ENCODE results near the gene EPS8L3. TPM values are rescaled to one million over a fixed set of nuclear protein-coding genes. Genes with fewer than 3 reads are reported as not detected.

The EPS8L3 gene
- polyA plus RNA-seq, 4 donors: 167 to 736 (median 401) TPM

GRCh38 chr1:109786112-109786480 is 22.4 kb upstream of the EPS8L3 start:
- 66 to 71% (median 70%) methylated on average over 5 of the region's 5 CpGs for WGBS, 3 donors
- Histone ChIP-seq H3K9me3 (ENCODE audit: control insufficient read depth in 2 of 2, insufficient read depth in 1 of 2, low read depth in 1 of 2, low read length in 1 of 2) (peaks cover 0 to 1% of the 10 kb centered on the region in 2 donors), H3K4me3 (ENCODE audit: low read depth in 1 of 3, low read length in 3 of 3) (no peak overlapping the region), H3K4me1 (ENCODE audit: control insufficient read depth in 3 of 3, insufficient read depth in 2 of 3, low read depth in 1 of 3, low read length in 2 of 3) (peaks cover 2 to 24% (median 10%) of the 10 kb centered on the region in 3 donors), H3K27me3 (ENCODE audit: control insufficient read depth in 3 of 3, insufficient read depth in 3 of 3, low read length in 3 of 3) (no peaks in the 10 kb centered on the region), H3K27ac (ENCODE audit: low read depth in 1 of 3, low read length in 2 of 3) (peak overlapping the region in 1 of 3 donors; percentile 59), H3K36me3 (ENCODE audit: control insufficient read depth in 3 of 3, insufficient read depth in 2 of 3, low read depth in 1 of 3, low read length in 3 of 3) (no peaks in the 10 kb centered on the region)
- FAIRE-seq: no peak
- DNase-seq: no peak

- Histone ChIP-seq H3K36me3 (ENCODE audit: control insufficient read depth in 3 of 3, insufficient read depth in 2 of 3, low read depth in 1 of 3, low read length in 3 of 3) (no peaks in the 10 kb centered on the region), H3K9me3 (ENCODE audit: control insufficient read depth in 2 of 2, insufficient read depth in 1 of 2, low read depth in 1 of 2, low read length in 1 of 2) (peaks cover 0 to 4% of the 10 kb centered on the region in 2 donors), H3K27ac (ENCODE audit: low read depth in 1 of 3, low read length in 2 of 3) (no peak overlapping the region), H3K27me3 (ENCODE audit: control insufficient read depth in 3 of 3, insufficient read depth in 3 of 3, low read length in 3 of 3) (no peaks in the 10 kb centered on the region), H3K4me1 (ENCODE audit: control insufficient read depth in 3 of 3, insufficient read depth in 2 of 3, low read depth in 1 of 3, low read length in 2 of 3) (peaks cover 2 to 18% (median 8%) of the 10 kb centered on the region in 3 donors), H3K4me3 (ENCODE audit: low read depth in 1 of 3, low read length in 3 of 3) (no peak overlapping the region)
- 81 to 84% (median 81%) methylated on average over 4 of the region's 4 CpGs for WGBS, 3 donors
- FAIRE-seq (no peak), DNase-seq (no peak)
Measured at GRCh38 chr1:109785446-109786111, 21.9 kb upstream of the EPS8L3 start.

- 88 to 95% (median 93%) methylated on average over 5 of the region's 5 CpGs for WGBS, 3 donors
- Histone ChIP-seq H3K4me3 (ENCODE audit: low read depth in 1 of 3, low read length in 3 of 3) (no peak overlapping the region), H3K9me3 (ENCODE audit: control insufficient read depth in 2 of 2, insufficient read depth in 1 of 2, low read depth in 1 of 2, low read length in 1 of 2) (peaks cover 0 to 4% of the 10 kb centered on the region in 2 donors), H3K27ac (ENCODE audit: low read depth in 1 of 3, low read length in 2 of 3) (no peak overlapping the region), H3K27me3 (ENCODE audit: control insufficient read depth in 3 of 3, insufficient read depth in 3 of 3, low read length in 3 of 3) (no peaks in the 10 kb centered on the region), H3K36me3 (ENCODE audit: control insufficient read depth in 3 of 3, insufficient read depth in 2 of 3, low read depth in 1 of 3, low read length in 3 of 3) (no peaks in the 10 kb centered on the region), H3K4me1 (ENCODE audit: control insufficient read depth in 3 of 3, insufficient read depth in 2 of 3, low read depth in 1 of 3, low read length in 2 of 3) (peaks cover 2 to 16% (median 8%) of the 10 kb centered on the region in 3 donors)
- no peak for DNase-seq
- no peak for FAIRE-seq
Measured at GRCh38 chr1:109784551-109785252, 21.0 kb upstream of the EPS8L3 start.

- H3K27ac ChIP-seq (ENCODE audit: low read depth in 1 of 3, low read length in 2 of 3): peak overlapping the region in 1 of 3 donors; percentile 26
- H3K4me1 ChIP-seq (ENCODE audit: control insufficient read depth in 3 of 3, insufficient read depth in 2 of 3, low read depth in 1 of 3, low read length in 2 of 3): peaks cover 2 to 16% (median 8%) of the 10 kb centered on the region in 3 donors
Measured at GRCh38 chr1:109783436-109783835, 19.7 kb upstream of the EPS8L3 start.

GRCh38 chr1:109782927-109783326 is 19.2 kb upstream of the EPS8L3 start:
- Histone ChIP-seq H3K9me3 (ENCODE audit: control insufficient read depth in 2 of 2, insufficient read depth in 1 of 2, low read depth in 1 of 2, low read length in 1 of 2) (peaks cover 0 to 4% of the 10 kb centered on the region in 2 donors), H3K27ac (ENCODE audit: low read depth in 1 of 3, low read length in 2 of 3) (peak overlapping the region in 2 of 3 donors; percentile 20 to 26), H3K4me3 (ENCODE audit: low read depth in 1 of 3, low read length in 3 of 3) (no peak overlapping the region), H3K27me3 (ENCODE audit: control insufficient read depth in 3 of 3, insufficient read depth in 3 of 3, low read length in 3 of 3) (no peaks in the 10 kb centered on the region), H3K36me3 (ENCODE audit: control insufficient read depth in 3 of 3, insufficient read depth in 2 of 3, low read depth in 1 of 3, low read length in 3 of 3) (no peaks in the 10 kb centered on the region), H3K4me1 (ENCODE audit: control insufficient read depth in 3 of 3, insufficient read depth in 2 of 3, low read depth in 1 of 3, low read length in 2 of 3) (peaks cover 2 to 16% (median 8%) of the 10 kb centered on the region in 3 donors)
- WGBS, 3 donors: 79 to 93% (median 82%) methylated on average over 4 of the region's 4 CpGs
- DNase-seq (no peak), FAIRE-seq (no peak)

More at GRCh38 chr1:109783436-109783835, 19.7 kb upstream of the EPS8L3 start:
- 58 to 67% (median 65%) methylated on average over 8 of the region's 8 CpGs for WGBS, 3 donors
- H3K4me3 ChIP-seq (ENCODE audit: low read depth in 1 of 3, low read length in 3 of 3): no peak overlapping the region
- no peak for FAIRE-seq
- H3K36me3 ChIP-seq (ENCODE audit: control insufficient read depth in 3 of 3, insufficient read depth in 2 of 3, low read depth in 1 of 3, low read length in 3 of 3): no peaks in the 10 kb centered on the region
- peaks cover 0 to 4% of the 10 kb centered on the region in 2 donors for H3K9me3 ChIP-seq (ENCODE audit: control insufficient read depth in 2 of 2, insufficient read depth in 1 of 2, low read depth in 1 of 2, low read length in 1 of 2)
- DNase-seq: no peak
- H3K27me3 ChIP-seq (ENCODE audit: control insufficient read depth in 3 of 3, insufficient read depth in 3 of 3, low read length in 3 of 3): no peaks in the 10 kb centered on the region

- WGBS, 3 donors: 60 to 88% (median 65%) methylated on average over 1 of the region's 1 CpG
- Histone ChIP-seq H3K27me3 (ENCODE audit: control insufficient read depth in 3 of 3, insufficient read depth in 3 of 3, low read length in 3 of 3) (no peaks in the 10 kb centered on the region), H3K36me3 (ENCODE audit: control insufficient read depth in 3 of 3, insufficient read depth in 2 of 3, low read depth in 1 of 3, low read length in 3 of 3) (no peaks in the 10 kb centered on the region), H3K9me3 (ENCODE audit: control insufficient read depth in 2 of 2, insufficient read depth in 1 of 2, low read depth in 1 of 2, low read length in 1 of 2) (peaks cover 0 to 4% of the 10 kb centered on the region in 2 donors), H3K4me1 (ENCODE audit: control insufficient read depth in 3 of 3, insufficient read depth in 2 of 3, low read depth in 1 of 3, low read length in 2 of 3) (peaks cover 2 to 16% (median 4%) of the 10 kb centered on the region in 3 donors), H3K4me3 (ENCODE audit: low read depth in 1 of 3, low read length in 3 of 3) (no peak overlapping the region), H3K27ac (ENCODE audit: low read depth in 1 of 3, low read length in 2 of 3) (peak overlapping the region in 2 of 3 donors; percentile 20 to 26)
- DNase-seq: no peak
- no peak for FAIRE-seq
Measured at GRCh38 chr1:109782514-109782913, 18.8 kb upstream of the EPS8L3 start.

- H3K27ac ChIP-seq (ENCODE audit: low read depth in 1 of 3, low read length in 2 of 3): no peak overlapping the region
- FAIRE-seq: no peak
Measured at GRCh38 chr1:109781806-109782205, 18.1 kb upstream of the EPS8L3 start.

GRCh38 chr1:109780982-109781381 is 17.3 kb upstream of the EPS8L3 start:
- DNase-seq: no peak
- H3K27ac ChIP-seq (ENCODE audit: low read depth in 1 of 3, low read length in 2 of 3): no peak overlapping the region
- FAIRE-seq: no peak
- no peak overlapping the region for H3K4me3 ChIP-seq (ENCODE audit: low read depth in 1 of 3, low read length in 3 of 3)
- 76 to 98% (median 89%) methylated on average over 1 of the region's 1 CpG for WGBS, 3 donors
- peaks cover 0 to 9% (median 0%) of the 10 kb centered on the region in 3 donors for H3K4me1 ChIP-seq (ENCODE audit: control insufficient read depth in 3 of 3, insufficient read depth in 2 of 3, low read depth in 1 of 3, low read length in 2 of 3)
- H3K27me3 ChIP-seq (ENCODE audit: control insufficient read depth in 3 of 3, insufficient read depth in 3 of 3, low read length in 3 of 3): no peaks in the 10 kb centered on the region
- no peaks in the 10 kb centered on the region for H3K36me3 ChIP-seq (ENCODE audit: control insufficient read depth in 3 of 3, insufficient read depth in 2 of 3, low read depth in 1 of 3, low read length in 3 of 3)
- peaks cover 0 to 4% of the 10 kb centered on the region in 2 donors for H3K9me3 ChIP-seq (ENCODE audit: control insufficient read depth in 2 of 2, insufficient read depth in 1 of 2, low read depth in 1 of 2, low read length in 1 of 2)

More at GRCh38 chr1:109781806-109782205, 18.1 kb upstream of the EPS8L3 start:
- Histone ChIP-seq H3K36me3 (ENCODE audit: control insufficient read depth in 3 of 3, insufficient read depth in 2 of 3, low read depth in 1 of 3, low read length in 3 of 3) (no peaks in the 10 kb centered on the region), H3K27me3 (ENCODE audit: control insufficient read depth in 3 of 3, insufficient read depth in 3 of 3, low read length in 3 of 3) (no peaks in the 10 kb centered on the region), H3K9me3 (ENCODE audit: control insufficient read depth in 2 of 2, insufficient read depth in 1 of 2, low read depth in 1 of 2, low read length in 1 of 2) (peaks cover 0 to 4% of the 10 kb centered on the region in 2 donors), H3K4me1 (ENCODE audit: control insufficient read depth in 3 of 3, insufficient read depth in 2 of 3, low read depth in 1 of 3, low read length in 2 of 3) (peaks cover under 1 to 16% (median 2%) of the 10 kb centered on the region in 3 donors), H3K4me3 (ENCODE audit: low read depth in 1 of 3, low read length in 3 of 3) (no peak overlapping the region)
- DNase-seq: no peak
- 67 to 85% (median 79%) methylated on average over 2 of the region's 2 CpGs for WGBS, 3 donors
